Lower leg skin (tissue), 4 donors: ENCODE measurements around the gene RNASEH2C. TPM values are rescaled to one million over a fixed set of nuclear protein-coding genes. Genes with fewer than 3 reads are reported as not detected.
"Not testable (repeated sequence)": the region's sequence is repeated elsewhere in the genome, so short reads cannot be mapped to it uniquely, and the experiment has no call there.

ENCODE experiments used
- DNase-seq, 2 donors: peaks; one replicate each; pipeline ENCODE4 v3.0.0-alpha.2; 2019; ENCODE audit warnings: low spot score in 2 of 2
- H3K4me3 ChIP-seq: fragments of 200-600 bp; sonication (generic); 2 replicates; pipeline ENCODE4 v1.5.1; 2017; ENCODE audit warnings: mild to moderate bottlenecking, low read depth; ENCODE audit not compliant: poor library complexity, severe bottlenecking
- POLR2A ChIP-seq, 2 donors: fragments of 450-650 bp; IDR thresholded peaks; one replicate each; pipeline ENCODE4 v1.6.1; 2016 to 2017; ENCODE audit warnings: antibody characterized with exemption in 2 of 2, mild to moderate bottlenecking in 1 of 2, moderate library complexity in 1 of 2
- WGBS, 2 donors: methylation state at CpG; one replicate each; pipeline ENCODE4 v1.1.5; 2018; 5-methylcytosine and 5-hydroxymethylcytosine counted together
- intact Hi-C: fragments of 100-400 bp; cut with DNase I; formaldehyde crosslinking; loops from one replicate; pipeline ENCODE4 v1.15.0; 2023; ENCODE audit warnings: low total_unique reads
- total RNA-seq, 4 donors: library from RNA; depleted of rRNA; stranded (reverse); fragments of >200 nt; gene quantifications; one replicate each; pipeline ENCODE4 v1.1.0, GENCODE V29; 2016
- TF ChIP-seq, protein P1 (sequence below), 3 donors: fragments of 450-650 bp; IDR thresholded peaks; one replicate each; pipeline ENCODE4 v1.5.1; 2016; ENCODE audit warnings: antibody characterized with exemption in 3 of 3, mild to moderate bottlenecking in 3 of 3, moderate library complexity in 2 of 3

RNASEH2C gene
- total RNA-seq, 4 donors from 2014 or later = 29.7 to 73.7 (median 57.4) TPM

- DNase-seq = no peak
- no peak overlapping the region for H3K4me3 ChIP-seq
- intact Hi-C loops = no loop called here
- no peak for TF ChIP-seq POLR2A (IDR thresholded peaks at IDR 0.05)
- 89 to 94% methylated on average over 2 of the region's 2 CpGs for WGBS, 2 donors
Observed at GRCh38 chr11:65739022-65739421, 18.4 kb upstream of the RNASEH2C start.

GRCh38 chr11:65736810-65737209 is 16.2 kb upstream of the RNASEH2C start:
- intact Hi-C loops = no loop called here
- H3K4me3 ChIP-seq = no peak overlapping the region
- no peak for DNase-seq
- TF ChIP-seq, protein P1, sequence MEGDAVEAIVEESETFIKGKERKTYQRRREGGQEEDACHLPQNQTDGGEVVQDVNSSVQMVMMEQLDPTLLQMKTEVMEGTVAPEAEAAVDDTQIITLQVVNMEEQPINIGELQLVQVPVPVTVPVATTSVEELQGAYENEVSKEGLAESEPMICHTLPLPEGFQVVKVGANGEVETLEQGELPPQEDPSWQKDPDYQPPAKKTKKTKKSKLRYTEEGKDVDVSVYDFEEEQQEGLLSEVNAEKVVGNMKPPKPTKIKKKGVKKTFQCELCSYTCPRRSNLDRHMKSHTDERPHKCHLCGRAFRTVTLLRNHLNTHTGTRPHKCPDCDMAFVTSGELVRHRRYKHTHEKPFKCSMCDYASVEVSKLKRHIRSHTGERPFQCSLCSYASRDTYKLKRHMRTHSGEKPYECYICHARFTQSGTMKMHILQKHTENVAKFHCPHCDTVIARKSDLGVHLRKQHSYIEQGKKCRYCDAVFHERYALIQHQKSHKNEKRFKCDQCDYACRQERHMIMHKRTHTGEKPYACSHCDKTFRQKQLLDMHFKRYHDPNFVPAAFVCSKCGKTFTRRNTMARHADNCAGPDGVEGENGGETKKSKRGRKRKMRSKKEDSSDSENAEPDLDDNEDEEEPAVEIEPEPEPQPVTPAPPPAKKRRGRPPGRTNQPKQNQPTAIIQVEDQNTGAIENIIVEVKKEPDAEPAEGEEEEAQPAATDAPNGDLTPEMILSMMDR (IDR thresholded peaks at IDR 0.05) = no peak
- TF ChIP-seq POLR2A (IDR thresholded peaks at IDR 0.05) = no peak

GRCh38 chr11:65735111-65735510 is 14.5 kb upstream of the RNASEH2C start:
- intact Hi-C loops, DNase-seq, H3K4me3 ChIP-seq: not testable (repeated sequence)
- 53 to 69% methylated on average over 4 of the region's 4 CpGs for WGBS, 2 donors

GRCh38 chr11:65730461-65730860 is 9.9 kb upstream of the RNASEH2C start:
- intact Hi-C loops = no loop called here
- TF ChIP-seq POLR2A (IDR thresholded peaks at IDR 0.05) = no peak
- TF ChIP-seq, protein P1 (IDR thresholded peaks at IDR 0.05) = no peak
- no peak for DNase-seq
- H3K4me3 ChIP-seq = no peak overlapping the region
- 24 to 39% methylated on average over 5 of the region's 5 CpGs for WGBS, 2 donors

- no peak overlapping the region for H3K4me3 ChIP-seq
- DNase-seq = no peak
- intact Hi-C loops = no loop called here
- TF ChIP-seq POLR2A (IDR thresholded peaks at IDR 0.05) = no peak
- TF ChIP-seq, protein P1 (IDR thresholded peaks at IDR 0.05) = no peak
- WGBS, 2 donors = 86 to 93% methylated on average over 13 to 14 of the region's 15 CpGs
Observed at GRCh38 chr11:65727865-65728264, 7.3 kb upstream of the RNASEH2C start.

GRCh38 chr11:65726660-65727059 is 6.1 kb upstream of the RNASEH2C start:
- WGBS, 2 donors = 74 to 90% methylated on average over 6 of the region's 6 CpGs
- TF ChIP-seq POLR2A (IDR thresholded peaks at IDR 0.05) = no peak
- TF ChIP-seq, protein P1 (IDR thresholded peaks at IDR 0.05) = no peak
- no peak for DNase-seq
- intact Hi-C loops = no loop called here
- H3K4me3 ChIP-seq = no peak overlapping the region

- no peak for DNase-seq
- TF ChIP-seq POLR2A (IDR thresholded peaks at IDR 0.05) = no peak
- TF ChIP-seq, protein P1 (IDR thresholded peaks at IDR 0.05) = no peak
- intact Hi-C loops = no loop called here
- H3K4me3 ChIP-seq = no peak overlapping the region
- WGBS, 2 donors = 84 to 87% methylated on average over 1 of the region's 1 CpG
Observed at GRCh38 chr11:65722261-65722660, 1.7 kb upstream of the RNASEH2C start.
